GOT3 (cell line): ENCODE data around the gene STRADB.
"Not testable (repeated sequence)": the region's sequence is repeated elsewhere in the genome, so short reads cannot be mapped to it uniquely, and the experiment has no call there.

ENCODE experiments used
- DNase-seq: peaks from one replicate; lab custom pipeline; 2025; ENCODE audit warnings: mixed read lengths; lab: John Stamatoyannopoulos, UW

STRADB gene

GRCh38 chr2:201470821-201471731, 19.5 kb downstream of the STRADB start:
- no peak for DNase-seq

GRCh38 chr2:201471732-201472393, 20.3 kb downstream of the STRADB start:
- DNase-seq, result no peak

DNA sequence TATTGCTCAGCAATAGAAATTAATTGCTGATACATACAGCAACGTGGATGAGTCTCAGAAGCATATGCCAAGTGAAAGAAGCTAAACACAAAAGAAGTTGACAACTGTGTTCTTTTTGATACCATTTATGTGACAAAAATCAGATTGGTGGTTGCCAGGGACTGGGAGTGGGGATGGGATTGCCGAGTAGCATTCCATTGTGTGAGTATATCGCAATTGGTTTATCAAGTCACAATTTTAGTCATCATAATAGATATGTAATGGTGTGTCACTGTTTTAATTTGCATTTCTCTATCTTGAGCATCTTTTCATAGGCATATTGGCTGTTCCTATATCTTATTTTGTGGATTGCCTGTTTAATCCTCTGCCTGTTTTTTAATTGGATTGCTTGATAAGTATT, 20.9 kb downstream of the STRADB start:
- DNase-seq, result no peak

- no peak for DNase-seq
Observed at GRCh38 chr2:201482543-201482942, 31.0 kb downstream of the STRADB start.

- no peak for DNase-seq
Observed at GRCh38 chr2:201483342-201483741, 31.8 kb downstream of the STRADB start.

- not testable (repeated sequence) for DNase-seq
Observed at GRCh38 chr2:201483758-201484157, 32.2 kb downstream of the STRADB start.

GRCh38 chr2:201484805-201485204, 33.3 kb downstream of the STRADB start:
- no peak for DNase-seq

GRCh38 chr2:201490291-201490690, 38.8 kb downstream of the STRADB start:
- DNase-seq, result no peak

DNA sequence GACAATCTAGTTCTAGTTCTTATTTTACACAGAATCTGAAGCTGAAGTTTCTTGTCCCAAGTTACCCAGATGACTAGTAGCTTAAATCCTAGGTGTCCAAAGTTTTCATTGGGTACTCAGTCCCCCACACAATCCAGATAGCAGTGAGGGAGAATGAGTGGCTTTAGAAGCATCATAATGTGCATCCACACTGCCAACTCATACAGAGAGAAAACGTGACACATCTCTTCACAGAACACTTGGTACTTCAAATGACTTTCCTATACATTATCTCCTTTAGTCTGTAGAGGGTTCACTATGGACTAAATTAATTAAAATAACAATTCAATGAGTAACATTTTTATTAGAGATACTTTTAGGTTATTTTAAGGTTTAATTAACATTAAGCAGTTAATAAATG, 45.2 kb downstream of the STRADB start:
- no peak for DNase-seq

DNA sequence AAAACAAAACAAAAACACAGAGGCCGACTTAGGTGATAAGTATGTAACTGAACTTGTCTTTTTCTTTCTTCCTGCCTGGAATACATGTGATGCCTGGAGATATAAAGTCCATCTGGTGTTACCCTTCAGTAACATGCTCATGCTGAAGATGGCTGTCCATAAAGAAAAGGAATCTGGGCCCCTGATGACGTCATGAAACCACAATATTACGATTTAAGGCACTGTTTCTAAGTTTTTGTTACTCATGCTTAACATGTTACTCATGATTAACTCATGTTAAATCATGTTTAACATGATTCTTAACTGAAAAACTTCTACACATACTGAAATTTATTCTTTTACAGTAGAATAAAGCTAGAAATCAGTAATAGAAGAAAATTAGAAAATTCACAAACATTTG, 49.0 kb downstream of the STRADB start:
- DNase-seq, result no peak

GRCh38 chr2:201502713-201503112, 51.2 kb downstream of the STRADB start:
- no peak for DNase-seq

GRCh38 chr2:201507725-201508124, 56.2 kb downstream of the STRADB start:
- DNase-seq, result no peak

- DNase-seq, result no peak
Observed at GRCh38 chr2:201513271-201513670, 61.7 kb downstream of the STRADB start.

GRCh38 chr2:201515573-201516246, 64.2 kb downstream of the STRADB start:
- DNase-seq, result no peak

- DNase-seq, result no peak
Observed at GRCh38 chr2:201517094-201517493, 65.6 kb downstream of the STRADB start.

GRCh38 chr2:201520201-201520600, 68.7 kb downstream of the STRADB start:
- no peak for DNase-seq

GRCh38 chr2:201522965-201523364, 71.4 kb downstream of the STRADB start:
- DNase-seq, result no peak

DNA sequence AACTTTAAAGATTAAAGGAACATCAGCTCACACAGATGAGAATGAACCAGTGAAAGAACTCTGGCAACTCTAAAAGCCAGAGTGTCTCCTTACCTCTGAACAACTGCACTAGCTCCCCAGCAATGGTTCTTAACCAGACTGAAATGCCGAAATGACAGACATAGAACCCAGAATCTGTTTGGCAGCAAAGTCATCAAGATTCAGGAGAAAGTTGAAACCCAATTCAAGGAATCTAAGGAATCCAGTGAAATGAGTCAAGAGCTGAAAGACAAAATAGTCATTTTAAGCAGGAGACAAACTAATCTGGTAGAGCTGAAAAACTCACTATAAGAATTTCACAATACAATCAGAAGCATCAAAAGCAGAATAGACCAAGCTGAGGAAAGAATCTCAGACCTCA, 72.0 kb downstream of the STRADB start:
- no peak for DNase-seq
